Uterus (tissue), 2 donors: Measurements from ENCODE around the gene N4BP2.

ENCODE experiments used
- CTCF ChIP-seq, 4 experiments: fragments of 200-600 bp in 2 of 4; fragments of 450-650 bp in 2 of 4; sonication (generic) in 2 of 4; IDR thresholded peaks; one replicate each; pipeline ENCODE4 v1.5.1; 2016 to 2019; ENCODE audit warnings: antibody characterized with exemption in 4 of 4, mild to moderate bottlenecking in 2 of 4, moderate library complexity in 1 of 4
- POLR2A ChIP-seq, 2 donors: fragments of 450-650 bp; IDR thresholded peaks; one replicate each; pipeline ENCODE4 v1.6.1; 2016; ENCODE audit warnings: antibody characterized with exemption in 2 of 2, mild to moderate bottlenecking in 1 of 2, moderate library complexity in 1 of 2

- TF ChIP-seq CTCF (IDR thresholded peaks at IDR 0.05) (no peak), POLR2A (IDR thresholded peaks at IDR 0.05) (no peak)
Measured at GRCh38 chr4:40038977-40039376, 17.7 kb upstream of the N4BP2 start.
